Central memory CD8-positive, alpha-beta T cell (primary cell): ENCODE data around the gene KDR.

ENCODE experiments used
- ATAC-seq: fragments of 150-1000 bp; cut with Tn5 transposase; replicated peaks from 2 replicates; pipeline ENCODE4 v1.10.0; 2022; ENCODE audit warnings: mild to moderate bottlenecking, moderate FRiP score, moderate number of reproducible peaks; ENCODE audit not compliant: poor library complexity, severe bottlenecking; ENCODE audit errors: extremely low read depth
- DNase-seq, 2 donors: peaks; one replicate each; pipeline ENCODE4 v3.0.0; 2021; ENCODE audit warnings: low spot score in 2 of 2
- H3K27ac Mint-ChIP-seq: one replicate; pipeline ENCODE4 v1.8.0; 2022; ENCODE audit warnings: low read depth, mild to moderate bottlenecking, moderate library complexity, mixed read lengths
- H3K27me3 Mint-ChIP-seq: one replicate; pipeline ENCODE4 v1.8.0; 2022; ENCODE audit warnings: mixed read lengths
- H3K36me3 Mint-ChIP-seq: one replicate; pipeline ENCODE4 v1.8.0; 2022; ENCODE audit warnings: mild to moderate bottlenecking, moderate library complexity, mixed read lengths; ENCODE audit not compliant: insufficient read depth
- H3K4me1 Mint-ChIP-seq: one replicate; pipeline ENCODE4 v1.8.0; 2022; ENCODE audit warnings: mixed read lengths
- H3K4me3 Mint-ChIP-seq: one replicate; pipeline ENCODE4 v1.8.0; 2022; ENCODE audit warnings: mild to moderate bottlenecking, moderate library complexity, mixed read lengths
- H3K9me3 Mint-ChIP-seq: one replicate; pipeline ENCODE4 v1.8.0; 2022; ENCODE audit warnings: mixed read lengths

Gene KDR

GRCh38 chr4:55069248-55069647 is 56.1 kb downstream of the KDR start:
- Mint-ChIP-seq H3K4me1 (no peaks in the 10 kb centered on the region), H3K36me3 (peaks cover under 1% of the 10 kb centered on the region), H3K9me3 (no peaks in the 10 kb centered on the region), H3K27me3 (no peaks in the 10 kb centered on the region), H3K27ac (no peak overlapping the region), H3K4me3 (no peak overlapping the region)
- no peak for DNase-seq
- ATAC-seq: no peak

- no peaks in the 10 kb centered on the region for H3K9me3 Mint-ChIP-seq
- H3K27me3 Mint-ChIP-seq: no peaks in the 10 kb centered on the region
- no peak overlapping the region for H3K4me3 Mint-ChIP-seq
- ATAC-seq (no peak), DNase-seq (no peak)
- H3K36me3 Mint-ChIP-seq: no peaks in the 10 kb centered on the region
- H3K27ac Mint-ChIP-seq: no peak overlapping the region
- H3K4me1 Mint-ChIP-seq: no peaks in the 10 kb centered on the region
These were observed 56.9 kb downstream of the KDR start for GRCh38 chr4:55068522-55068921.

GRCh38 chr4:55066018-55066417 is 59.4 kb downstream of the KDR start:
- no peaks in the 10 kb centered on the region for H3K27me3 Mint-ChIP-seq
- H3K4me3 Mint-ChIP-seq: no peak overlapping the region
- no peaks in the 10 kb centered on the region for H3K4me1 Mint-ChIP-seq
- ATAC-seq (no peak), DNase-seq (no peak)
- no peaks in the 10 kb centered on the region for H3K9me3 Mint-ChIP-seq
- no peaks in the 10 kb centered on the region for H3K36me3 Mint-ChIP-seq
- no peak overlapping the region for H3K27ac Mint-ChIP-seq

GRCh38 chr4:55055529-55055928 is 69.9 kb downstream of the KDR start:
- no peaks in the 10 kb centered on the region for H3K4me1 Mint-ChIP-seq
- no peaks in the 10 kb centered on the region for H3K27me3 Mint-ChIP-seq
- no peak for ATAC-seq
- no peaks in the 10 kb centered on the region for H3K36me3 Mint-ChIP-seq
- no peak for DNase-seq
- H3K27ac Mint-ChIP-seq: no peak overlapping the region
- no peak overlapping the region for H3K4me3 Mint-ChIP-seq
- H3K9me3 Mint-ChIP-seq: no peaks in the 10 kb centered on the region

GRCh38 chr4:55051532-55051931 is 73.9 kb downstream of the KDR start:
- Mint-ChIP-seq H3K4me1 (no peaks in the 10 kb centered on the region), H3K36me3 (no peaks in the 10 kb centered on the region), H3K27ac (no peak overlapping the region), H3K4me3 (no peak overlapping the region), H3K27me3 (no peaks in the 10 kb centered on the region), H3K9me3 (peaks cover 7% of the 10 kb centered on the region)
- DNase-seq (no peak), ATAC-seq (no peak)

GRCh38 chr4:55050418-55050950 is 74.9 kb downstream of the KDR start:
- no peaks in the 10 kb centered on the region for H3K36me3 Mint-ChIP-seq
- peaks cover 7% of the 10 kb centered on the region for H3K9me3 Mint-ChIP-seq
- no peaks in the 10 kb centered on the region for H3K27me3 Mint-ChIP-seq
- H3K27ac Mint-ChIP-seq: no peak overlapping the region
- no peaks in the 10 kb centered on the region for H3K4me1 Mint-ChIP-seq
- no peak for ATAC-seq
- DNase-seq: no peak
- no peak overlapping the region for H3K4me3 Mint-ChIP-seq

- Mint-ChIP-seq H3K36me3 (no peaks in the 10 kb centered on the region), H3K27ac (no peak overlapping the region), H3K9me3 (no peaks in the 10 kb centered on the region), H3K4me1 (no peaks in the 10 kb centered on the region), H3K4me3 (no peak overlapping the region), H3K27me3 (no peaks in the 10 kb centered on the region)
- no peak for DNase-seq
- no peak for ATAC-seq
These were observed 87.1 kb downstream of the KDR start for GRCh38 chr4:55038176-55038890.

GRCh38 chr4:55037728-55038127 is 87.7 kb downstream of the KDR start:
- H3K27ac Mint-ChIP-seq: no peak overlapping the region
- no peaks in the 10 kb centered on the region for H3K36me3 Mint-ChIP-seq
- H3K4me3 Mint-ChIP-seq: no peak overlapping the region
- DNase-seq: no peak
- no peak for ATAC-seq
- H3K27me3 Mint-ChIP-seq: no peaks in the 10 kb centered on the region
- H3K9me3 Mint-ChIP-seq: no peaks in the 10 kb centered on the region
- H3K4me1 Mint-ChIP-seq: no peaks in the 10 kb centered on the region

GRCh38 chr4:55036405-55036804 is 89.0 kb downstream of the KDR start:
- DNase-seq (no peak), ATAC-seq (no peak)
- H3K36me3 Mint-ChIP-seq: no peaks in the 10 kb centered on the region
- H3K27me3 Mint-ChIP-seq: no peaks in the 10 kb centered on the region
- no peak overlapping the region for H3K4me3 Mint-ChIP-seq
- no peaks in the 10 kb centered on the region for H3K9me3 Mint-ChIP-seq
- no peaks in the 10 kb centered on the region for H3K4me1 Mint-ChIP-seq
- no peak overlapping the region for H3K27ac Mint-ChIP-seq

GRCh38 chr4:55035892-55036291 is 89.5 kb downstream of the KDR start:
- no peaks in the 10 kb centered on the region for H3K27me3 Mint-ChIP-seq
- no peaks in the 10 kb centered on the region for H3K4me1 Mint-ChIP-seq
- no peak overlapping the region for H3K27ac Mint-ChIP-seq
- ATAC-seq (no peak), DNase-seq (no peak)
- no peak overlapping the region for H3K4me3 Mint-ChIP-seq
- H3K9me3 Mint-ChIP-seq: no peaks in the 10 kb centered on the region
- no peaks in the 10 kb centered on the region for H3K36me3 Mint-ChIP-seq

- no peak for ATAC-seq
- no peaks in the 10 kb centered on the region for H3K4me1 Mint-ChIP-seq
- no peaks in the 10 kb centered on the region for H3K36me3 Mint-ChIP-seq
- DNase-seq: no peak
- H3K27ac Mint-ChIP-seq: no peak overlapping the region
- no peaks in the 10 kb centered on the region for H3K9me3 Mint-ChIP-seq
- no peaks in the 10 kb centered on the region for H3K27me3 Mint-ChIP-seq
- no peak overlapping the region for H3K4me3 Mint-ChIP-seq
These were observed 92.1 kb downstream of the KDR start for GRCh38 chr4:55033296-55033695.

GRCh38 chr4:55032788-55033187 is 92.6 kb downstream of the KDR start:
- H3K4me1 Mint-ChIP-seq: no peaks in the 10 kb centered on the region
- H3K27ac Mint-ChIP-seq: no peak overlapping the region
- no peaks in the 10 kb centered on the region for H3K27me3 Mint-ChIP-seq
- no peak for DNase-seq
- ATAC-seq: no peak
- H3K4me3 Mint-ChIP-seq: no peak overlapping the region
- H3K9me3 Mint-ChIP-seq: no peaks in the 10 kb centered on the region
- no peaks in the 10 kb centered on the region for H3K36me3 Mint-ChIP-seq

- no peaks in the 10 kb centered on the region for H3K4me1 Mint-ChIP-seq
- no peaks in the 10 kb centered on the region for H3K27me3 Mint-ChIP-seq
- DNase-seq (no peak), ATAC-seq (no peak)
- no peak overlapping the region for H3K4me3 Mint-ChIP-seq
- H3K9me3 Mint-ChIP-seq: no peaks in the 10 kb centered on the region
- no peaks in the 10 kb centered on the region for H3K36me3 Mint-ChIP-seq
- no peak overlapping the region for H3K27ac Mint-ChIP-seq
These were observed 93.2 kb downstream of the KDR start for GRCh38 chr4:55032179-55032578.
